A673 (cell line): ENCODE measurements around the gene SYPL2. TPM values are rescaled to one million over a fixed set of nuclear protein-coding genes. Genes with fewer than 3 reads are reported as not detected.

Experiments
- BruUV-seq: library from RNA; stranded (reverse); fragments of 400-500 nt; replicated peaks from 2 replicates; lab custom pipeline; 2021; lab: Mats Ljungman, UMichigan
- CTCF ChIA-PET: fragments of 300-600 bp; sonication (Branson Sonifier 250); formaldehyde crosslinking; loops from one replicate; lab custom pipeline; 2022; ENCODE audit warnings: antibody characterized with exemption; lab: Charles Lee
- POLR2A ChIA-PET: fragments of 300-600 bp; sonication (Branson Sonifier 250); formaldehyde crosslinking; loops from one replicate; lab custom pipeline; 2022; ENCODE audit warnings: antibody characterized with exemption; ENCODE audit not compliant: low non-redundant PET; lab: Charles Lee
- DNase-seq: peaks from one replicate; pipeline ENCODE4 v3.0.0-alpha.2; 2015; ENCODE audit warnings: low spot score
- H3K27ac ChIP-seq: fragments of 200-600 bp; sonication (generic); 2 replicates; pipeline ENCODE4 v1.5.1; 2016; ENCODE audit warnings: mixed run types, low read depth, mild to moderate bottlenecking, mixed read lengths, antibody characterized with exemption, low read length; ENCODE audit not compliant: poor library complexity, severe bottlenecking
- H3K27me3 ChIP-seq: fragments of 200-600 bp; sonication (generic); replicated peaks from 2 replicates; pipeline ENCODE4 v1.6.1; 2017; ENCODE audit warnings: mixed run types, low read depth, mild to moderate bottlenecking, mixed read lengths, antibody characterized with exemption, low read length; ENCODE audit not compliant: insufficient read depth, poor library complexity
- H3K36me3 ChIP-seq: fragments of 200-600 bp; sonication (generic); 2 replicates; pipeline ENCODE4 v1.6.1; 2016; ENCODE audit warnings: mixed run types, mild to moderate bottlenecking, mixed read lengths, antibody characterized with exemption, low read length; ENCODE audit not compliant: insufficient read depth, poor library complexity, severe bottlenecking
- H3K4me1 ChIP-seq: fragments of 200-600 bp; sonication (generic); 2 replicates; pipeline ENCODE4 v1.6.1; 2017; ENCODE audit warnings: mixed run types, mild to moderate bottlenecking, mixed read lengths, antibody characterized with exemption, low read length; ENCODE audit not compliant: insufficient read depth, poor library complexity, severe bottlenecking
- H3K4me3 ChIP-seq: fragments of 200-600 bp; sonication (generic); 2 replicates; pipeline ENCODE4 v1.5.1; 2016; ENCODE audit warnings: low read depth, mixed run types, mild to moderate bottlenecking, mixed read lengths, low read length; ENCODE audit not compliant: poor library complexity, severe bottlenecking
- H3K9me3 ChIP-seq: fragments of 200-600 bp; sonication (generic); 2 replicates; pipeline ENCODE4 v1.6.1; 2016; ENCODE audit warnings: mixed run types, low read depth, mild to moderate bottlenecking, mixed read lengths, antibody characterized with exemption, low read length; ENCODE audit not compliant: poor library complexity, severe bottlenecking
- CTCF ChIP-seq: fragments of 300-800, 200-600 bp; sonication (generic); conservative IDR thresholded peaks from 2 replicates; pipeline ENCODE4 v1.5.1; 2017; ENCODE audit warnings: low read depth, mild to moderate bottlenecking, antibody characterized with exemption, low read length, moderate library complexity, mixed read lengths
- EZH2 ChIP-seq: fragments of 200-600 bp; sonication (generic); IDR thresholded peaks from 2 replicates; pipeline ENCODE4 v1.6.1; 2017; ENCODE audit warnings: borderline replicate concordance, low read depth, mild to moderate bottlenecking, mixed read lengths, antibody characterized with exemption, low read length; ENCODE audit not compliant: poor library complexity, severe bottlenecking
- intact Hi-C: fragments of 100-400 bp; cut with micrococcal nuclease; formaldehyde crosslinking; loops from one replicate; pipeline ENCODE4 v1.10.0; 2022; ENCODE audit not compliant: unreplicated experiment
- total RNA-seq: library from RNA; stranded (reverse); gene quantifications from 2 replicates; pipeline ENCODE4 v1.2.3, GENCODE V29; 2021

SYPL2 gene
- total RNA-seq, 1 experiment from 2014 or later, result 0.13 TPM

DNA sequence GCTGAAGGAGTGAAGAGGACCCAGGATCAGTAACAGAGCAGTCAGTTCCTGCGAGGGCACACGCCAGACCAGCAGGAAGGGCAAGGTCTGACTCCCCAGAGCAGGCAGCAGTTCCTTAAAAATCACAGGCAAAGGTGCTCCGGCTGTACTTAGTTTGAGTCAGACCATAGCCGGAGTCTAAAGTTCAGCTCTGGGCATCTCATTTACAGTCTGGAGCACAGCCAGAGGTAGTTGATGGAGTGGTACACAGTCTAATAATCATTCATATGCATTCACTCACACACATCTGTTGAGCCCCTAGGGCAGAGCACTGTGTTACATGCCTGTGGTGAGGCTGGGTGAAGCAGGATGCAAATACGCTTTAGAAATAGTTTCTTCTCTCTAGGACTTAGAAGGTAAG is 50.5 kb downstream of the SYPL2 start:
- H3K27ac ChIP-seq, result no peak overlapping the region
- POLR2A ChIA-PET, result no interaction called here

DNA sequence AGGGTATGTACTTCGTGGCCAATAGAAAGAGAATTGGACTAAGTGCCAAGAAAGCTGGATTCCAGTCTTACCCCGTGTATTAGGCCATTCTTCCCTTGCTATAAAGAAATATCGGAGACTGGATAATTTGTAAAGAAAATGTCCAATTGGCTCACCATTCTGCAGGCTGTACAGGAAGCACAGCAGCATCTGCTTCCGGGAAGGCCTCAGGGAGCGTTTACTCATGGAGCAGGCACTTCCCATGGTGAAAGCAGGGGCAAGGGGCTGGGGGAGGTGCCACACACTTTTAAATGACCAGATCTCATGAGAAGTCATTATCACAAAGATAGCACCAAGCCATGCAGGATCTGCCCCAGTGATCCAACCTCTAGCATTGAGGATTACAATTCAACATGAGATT is 51.0 kb downstream of the SYPL2 start:
- no peak for TF ChIP-seq EZH2
- TF ChIP-seq CTCF, result no peak
- BruUV-seq, result no TSS peak
- DNase-seq, result no peak
- Histone ChIP-seq H3K36me3 (no peaks in the 10 kb centered on the region), H3K27me3 (no peaks in the 10 kb centered on the region), H3K4me1 (no peaks in the 10 kb centered on the region), H3K4me3 (no peak overlapping the region), H3K9me3 (no peaks in the 10 kb centered on the region), H3K27ac (no peak overlapping the region)
- CTCF ChIA-PET, result no interaction called here
- intact Hi-C loops, result no loop called here
- POLR2A ChIA-PET, result no interaction called here

More for the DNA sequence above, 50.5 kb downstream of the SYPL2 start:
- TF ChIP-seq EZH2 (no peak), CTCF (no peak)
- CTCF ChIA-PET, result no interaction called here
- BruUV-seq, result no TSS peak
- Histone ChIP-seq H3K9me3 (no peaks in the 10 kb centered on the region), H3K36me3 (no peaks in the 10 kb centered on the region), H3K4me1 (no peaks in the 10 kb centered on the region), H3K27me3 (no peaks in the 10 kb centered on the region), H3K4me3 (no peak overlapping the region)
- DNase-seq, result no peak
- intact Hi-C loops, result no loop called here

- ChIA-PET CTCF (no interaction called here), POLR2A (no interaction called here)
- no peak overlapping the region for H3K27ac ChIP-seq
- H3K4me1 ChIP-seq, result no peaks in the 10 kb centered on the region
- DNase-seq, result no peak
- intact Hi-C loops, result no loop called here
- no peak overlapping the region for H3K4me3 ChIP-seq
- H3K27me3 ChIP-seq, result no peaks in the 10 kb centered on the region
- no peaks in the 10 kb centered on the region for H3K9me3 ChIP-seq
- no peak for TF ChIP-seq CTCF
- TF ChIP-seq EZH2, result no peak
- BruUV-seq, result no TSS peak
- H3K36me3 ChIP-seq, result no peaks in the 10 kb centered on the region
These were observed 54.9 kb downstream of the SYPL2 start for GRCh38 chr1:109521002-109521951.
